HG03575 (cell line): ENCODE results near the gene KCNAB1.

Experiments used
- ATAC-seq: cut with Tn5 transposase; IDR thresholded peaks from one replicate; pipeline ENCODE4 v1.9.1; 2021; ENCODE audit not compliant: unreplicated experiment, insufficient number of reproducible peaks, low FRiP score; ENCODE audit errors: extremely low read depth

The KCNAB1 gene

DNA sequence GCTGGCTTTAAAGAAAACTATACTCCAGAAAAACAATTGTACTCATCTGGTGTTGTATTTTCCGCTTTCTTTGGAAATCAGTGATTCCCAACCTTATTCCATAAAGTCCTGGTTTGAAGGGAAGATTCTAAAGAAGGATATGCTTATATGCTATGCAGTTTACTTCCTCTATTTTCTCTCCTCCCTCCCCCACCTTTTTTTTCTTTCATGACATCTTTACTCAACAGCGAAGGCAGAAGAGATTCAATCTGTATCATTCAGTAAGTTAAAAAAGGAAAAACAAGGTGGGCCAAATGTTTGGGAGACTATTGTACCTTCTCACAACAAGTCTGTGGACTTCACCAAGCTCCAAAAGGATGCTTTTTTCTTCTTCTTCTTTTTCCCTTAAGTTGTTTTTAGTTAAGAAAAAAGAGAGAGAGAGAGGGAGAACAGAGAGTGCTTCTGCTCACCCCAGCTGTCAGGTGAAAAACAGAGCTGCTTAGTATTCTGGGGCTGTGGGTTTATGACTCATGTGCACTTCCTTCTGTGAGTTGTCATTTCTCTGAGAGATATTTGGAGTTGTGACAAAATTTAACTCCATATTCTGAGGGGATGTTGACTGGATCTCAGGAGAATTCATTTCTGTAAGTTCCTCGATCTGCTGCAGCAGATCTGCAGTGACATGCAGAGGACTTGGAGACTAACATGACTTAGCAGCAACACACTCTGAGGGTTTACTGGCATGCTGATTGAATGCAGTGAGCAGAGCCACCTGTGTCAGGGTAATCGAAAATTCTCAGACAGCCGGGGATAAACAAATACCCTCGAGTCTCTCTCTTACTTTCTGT lies 363.8 kb downstream of the KCNAB1 start:
- peak; percentile 70 for ATAC-seq

DNA sequence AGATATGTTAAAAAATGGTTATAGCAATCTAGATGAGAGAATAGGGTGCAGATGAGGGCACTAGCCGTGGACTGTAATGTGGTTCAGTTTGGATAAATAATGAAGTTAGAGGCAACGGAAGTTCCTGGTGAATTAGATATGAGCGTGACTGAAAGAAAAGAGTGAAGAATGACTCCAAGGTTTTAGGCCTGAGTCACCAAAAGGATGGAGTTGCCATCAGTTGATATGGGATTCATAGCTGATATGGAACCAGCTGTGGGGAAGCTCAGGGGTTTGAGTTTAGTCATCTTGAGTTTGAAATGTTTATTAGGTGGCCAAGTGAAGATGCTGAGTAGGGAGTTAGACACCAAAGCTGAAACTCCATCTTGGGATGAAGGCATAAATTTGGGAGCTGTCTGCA lies 368.4 kb downstream of the KCNAB1 start:
- ATAC-seq, result no peak

- no peak for ATAC-seq
Measured at GRCh38 chr3:156489462-156489911, 369.1 kb downstream of the KCNAB1 start.

- ATAC-seq, result no peak
Measured at GRCh38 chr3:156491192-156491591, 370.8 kb downstream of the KCNAB1 start.

DNA sequence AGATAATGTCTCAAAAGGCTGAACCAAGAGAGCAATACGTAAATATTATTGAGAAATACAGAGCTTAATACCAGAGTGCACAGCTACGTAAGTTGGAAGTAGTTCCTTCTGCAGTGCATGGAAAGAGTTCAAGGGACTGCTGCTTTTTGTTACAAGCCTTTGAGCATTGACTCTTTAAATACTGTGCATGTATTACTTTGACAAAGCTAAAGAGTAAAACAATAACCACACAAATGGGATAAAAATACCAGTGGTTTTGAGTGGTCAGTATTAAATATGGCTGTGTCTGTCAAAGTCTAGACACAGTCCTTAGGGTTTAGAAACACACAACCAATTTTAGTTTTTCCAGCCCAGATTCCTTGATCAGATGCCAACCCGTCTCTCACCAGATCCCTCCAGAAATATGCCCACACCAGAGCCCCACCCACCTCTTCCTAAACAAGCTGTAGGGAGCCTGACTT lies 372.5 kb downstream of the KCNAB1 start:
- ATAC-seq, result no peak

GRCh38 chr3:156493887-156494286 lies 373.5 kb downstream of the KCNAB1 start:
- ATAC-seq, result no peak

GRCh38 chr3:156495816-156496215 lies 375.4 kb downstream of the KCNAB1 start:
- ATAC-seq, result no peak

DNA sequence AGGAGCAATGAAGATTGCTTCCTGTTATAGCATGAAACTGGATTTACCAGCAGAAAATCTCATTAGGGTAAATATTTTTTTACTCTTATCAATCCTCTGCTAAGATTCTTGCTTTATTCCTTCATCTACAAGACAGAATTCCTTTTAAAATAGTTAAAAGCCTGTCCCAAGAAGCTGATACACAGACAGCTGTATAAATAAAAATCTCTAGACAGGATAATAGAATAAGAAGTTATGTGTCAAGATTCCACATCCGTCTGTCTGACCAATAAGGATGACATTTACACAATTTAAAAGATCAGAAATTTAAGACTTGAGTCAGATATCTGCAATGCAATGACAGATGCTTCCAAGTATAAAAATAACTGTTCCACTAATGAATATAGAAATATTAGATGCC lies 376.9 kb downstream of the KCNAB1 start:
- ATAC-seq, result no peak

DNA sequence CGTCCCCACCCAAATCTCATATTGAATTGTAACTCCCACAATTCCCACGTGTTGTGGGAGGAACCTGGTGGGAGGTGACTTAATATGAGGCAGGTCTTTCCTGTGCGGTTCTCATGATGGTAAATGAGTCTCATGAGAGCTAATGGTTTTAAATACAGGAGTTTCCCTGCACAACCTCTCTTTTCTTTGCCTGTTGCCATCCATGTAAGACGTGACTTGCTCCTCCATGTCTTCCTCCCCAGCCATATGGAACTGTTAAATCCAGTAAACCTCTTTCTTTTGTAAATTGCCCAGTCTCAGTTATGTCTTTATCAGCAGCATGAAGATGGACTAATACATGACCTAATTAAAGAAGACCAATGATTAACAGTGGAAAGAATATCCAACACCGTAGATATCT lies 377.9 kb downstream of the KCNAB1 start:
- ATAC-seq, result no peak

GRCh38 chr3:156507285-156507684 lies 386.9 kb downstream of the KCNAB1 start:
- ATAC-seq, result no peak

- ATAC-seq, result no peak
Measured at GRCh38 chr3:156509189-156510174, 389.1 kb downstream of the KCNAB1 start.

DNA sequence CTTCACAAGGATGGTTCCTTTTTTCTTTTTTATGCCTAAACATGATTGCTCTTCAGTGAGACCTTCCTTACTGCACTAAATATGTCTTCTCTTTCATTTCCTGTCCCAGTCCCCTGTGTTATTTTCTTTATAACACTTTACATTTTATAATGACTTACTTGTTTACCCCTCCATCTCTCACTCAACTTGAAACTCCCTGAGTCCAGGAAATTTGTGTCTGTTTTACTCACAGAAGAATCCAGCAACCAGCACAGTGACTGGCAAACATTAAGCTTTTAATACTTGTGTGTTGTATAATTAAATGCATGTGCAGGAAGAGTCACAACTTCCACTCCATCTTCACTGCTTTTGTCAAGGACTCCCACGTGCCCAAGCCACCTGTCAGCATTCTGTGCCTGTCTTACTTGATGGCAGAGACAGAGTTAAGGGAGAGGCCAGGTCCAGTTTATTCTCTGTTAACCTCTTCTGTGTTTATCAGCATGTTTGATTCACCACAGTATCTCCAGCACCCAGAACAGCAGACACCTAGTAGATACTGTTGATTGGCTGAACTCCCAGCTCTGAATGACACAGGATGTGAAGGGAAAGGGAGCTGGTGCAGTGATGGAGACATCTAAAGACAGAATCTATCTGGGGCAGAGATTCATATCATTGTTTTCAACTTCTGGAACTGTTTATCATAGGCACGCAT lies 391.8 kb downstream of the KCNAB1 start:
- no peak for ATAC-seq

GRCh38 chr3:156513619-156514018 lies 393.2 kb downstream of the KCNAB1 start:
- no peak for ATAC-seq

DNA sequence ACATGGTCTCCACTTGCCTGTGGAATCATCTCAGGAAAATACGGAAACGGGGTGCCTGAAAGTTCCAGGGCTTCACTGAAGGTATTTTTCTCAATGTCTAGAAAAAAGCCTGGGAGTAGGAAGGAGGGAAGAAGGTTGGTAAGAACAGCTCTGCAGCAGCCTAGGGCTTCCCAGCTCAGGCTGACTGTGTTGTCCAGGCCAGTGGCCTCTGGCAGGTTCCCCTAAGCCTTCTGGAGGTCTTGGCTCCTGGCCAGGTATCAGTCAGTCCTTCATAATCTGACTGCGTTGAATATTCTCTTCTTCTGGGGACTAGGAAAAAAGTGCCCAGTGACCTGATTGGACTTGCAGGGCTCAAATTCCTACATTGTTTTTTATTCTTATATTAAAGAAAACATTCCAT lies 395.9 kb downstream of the KCNAB1 start:
- no peak for ATAC-seq

DNA sequence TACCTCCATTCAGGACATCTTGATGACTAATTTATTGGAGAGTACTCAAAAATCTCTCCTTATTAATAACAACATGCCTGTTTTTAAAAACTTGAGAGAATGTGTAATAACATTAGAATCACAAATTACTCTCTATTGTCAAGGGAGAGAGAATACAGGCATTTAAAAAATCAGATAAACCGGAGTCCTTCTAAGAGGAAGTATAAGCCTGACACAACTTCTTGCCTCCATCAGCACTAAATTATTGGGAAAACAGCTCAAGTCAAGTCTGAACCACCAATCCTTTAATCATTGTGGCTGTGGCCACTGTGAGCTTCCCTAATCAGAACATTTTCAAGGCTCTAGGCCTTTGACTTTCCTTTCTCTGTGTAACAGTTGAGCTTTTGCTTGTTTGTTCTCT lies 396.6 kb downstream of the KCNAB1 start:
- ATAC-seq, result no peak

- ATAC-seq, result no peak
Measured at GRCh38 chr3:156518726-156519125, 398.3 kb downstream of the KCNAB1 start.

- peak; percentile 60 for ATAC-seq
Measured at GRCh38 chr3:156519758-156520162, 399.4 kb downstream of the KCNAB1 start.

DNA sequence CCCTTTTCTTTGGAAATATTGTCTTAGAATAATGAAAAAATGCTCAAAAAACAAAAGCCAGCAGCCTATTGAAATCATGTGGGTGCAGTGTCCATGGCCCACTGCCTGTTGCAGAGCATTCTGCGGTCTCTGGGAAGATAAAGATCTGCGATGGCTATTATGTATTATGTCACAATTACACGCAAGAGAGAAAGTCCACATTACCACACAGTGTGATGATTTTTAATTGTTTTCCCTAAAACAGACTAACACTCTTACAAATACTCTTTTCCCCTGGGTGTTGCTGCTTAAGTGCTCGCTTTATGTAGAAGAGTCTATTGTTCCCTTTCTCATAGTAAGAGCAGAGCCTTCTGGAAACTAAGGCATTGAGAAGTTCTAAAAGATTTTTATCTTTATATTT lies 402.3 kb downstream of the KCNAB1 start:
- no peak for ATAC-seq

DNA sequence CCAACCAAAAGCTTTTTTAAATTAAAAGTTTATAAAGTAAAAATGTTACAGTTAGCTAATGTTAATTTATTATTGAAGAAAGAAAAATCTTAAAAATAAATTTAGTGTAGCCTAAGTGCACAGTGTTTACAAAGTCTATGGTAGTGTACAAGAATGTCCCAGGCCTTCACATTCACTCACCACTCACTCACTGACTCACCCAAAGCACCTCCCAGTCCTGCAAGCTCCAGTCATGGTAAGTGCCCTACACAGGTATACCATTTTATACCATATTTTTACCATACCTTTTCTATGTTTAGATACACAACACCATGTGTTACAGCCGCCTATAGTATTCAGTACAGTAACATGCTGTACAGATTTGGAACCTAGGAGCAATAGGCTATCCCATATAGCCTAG lies 405.4 kb downstream of the KCNAB1 start:
- ATAC-seq, result no peak
